Renal pelvis (tissue), 4 donors: ENCODE data around the gene MYADM. TPM values are rescaled to one million over a fixed set of nuclear protein-coding genes. Genes with fewer than 3 reads are reported as not detected.
"Not testable (repeated sequence)": the region's sequence is repeated elsewhere in the genome, so short reads cannot be mapped to it uniquely, and the experiment has no call there.

Experiments used
- DNase-seq: peaks from one replicate; pipeline ENCODE4 v3.0.0-alpha.2; 2013
- polyA plus RNA-seq, 3 donors: library from polyadenylated mRNA; unstranded; fragments of 120-200 nt; gene quantifications; one replicate each; pipeline ENCODE4 v1.2.1, GENCODE V29; 2013; ENCODE audit not compliant: insufficient read length in 3 of 3

MYADM gene
- polyA plus RNA-seq, 3 donors = 62.7 to 79.8 (median 79.1) TPM

GRCh38 chr19:53853707-53854106, 14.0 kb upstream of the MYADM start:
- DNase-seq = no peak

GRCh38 chr19:53864308-53864836, 3.3 kb upstream of the MYADM start:
- DNase-seq = no peak

- no peak for DNase-seq
Measured at GRCh38 chr19:53865523-53865917, 2.2 kb upstream of the MYADM start.

GRCh38 chr19:53865918-53866864, 1.5 kb upstream of the MYADM start:
- no peak for DNase-seq

DNA sequence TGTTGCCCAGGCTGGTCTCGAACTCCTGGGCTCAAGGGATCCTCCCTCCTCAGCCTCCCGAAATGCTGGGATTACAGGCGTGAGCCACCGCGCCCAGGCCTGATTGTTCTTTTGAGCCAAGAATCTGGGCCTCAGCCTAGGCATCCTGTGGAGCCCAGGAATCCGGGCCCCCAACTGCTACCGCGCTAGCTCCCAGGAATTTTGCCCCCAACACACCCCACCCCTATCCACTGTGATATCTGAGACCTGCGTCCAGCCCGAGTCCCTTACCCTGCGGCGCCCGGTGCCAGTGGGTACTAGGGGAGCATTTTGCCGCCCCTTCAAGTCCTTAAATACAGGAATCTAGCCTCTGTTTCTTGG, 838 bp upstream of the MYADM start:
- no peak for DNase-seq

- no peak for DNase-seq
Measured at GRCh38 chr19:53868091-53868891, 608 bp downstream of the MYADM start.

DNA sequence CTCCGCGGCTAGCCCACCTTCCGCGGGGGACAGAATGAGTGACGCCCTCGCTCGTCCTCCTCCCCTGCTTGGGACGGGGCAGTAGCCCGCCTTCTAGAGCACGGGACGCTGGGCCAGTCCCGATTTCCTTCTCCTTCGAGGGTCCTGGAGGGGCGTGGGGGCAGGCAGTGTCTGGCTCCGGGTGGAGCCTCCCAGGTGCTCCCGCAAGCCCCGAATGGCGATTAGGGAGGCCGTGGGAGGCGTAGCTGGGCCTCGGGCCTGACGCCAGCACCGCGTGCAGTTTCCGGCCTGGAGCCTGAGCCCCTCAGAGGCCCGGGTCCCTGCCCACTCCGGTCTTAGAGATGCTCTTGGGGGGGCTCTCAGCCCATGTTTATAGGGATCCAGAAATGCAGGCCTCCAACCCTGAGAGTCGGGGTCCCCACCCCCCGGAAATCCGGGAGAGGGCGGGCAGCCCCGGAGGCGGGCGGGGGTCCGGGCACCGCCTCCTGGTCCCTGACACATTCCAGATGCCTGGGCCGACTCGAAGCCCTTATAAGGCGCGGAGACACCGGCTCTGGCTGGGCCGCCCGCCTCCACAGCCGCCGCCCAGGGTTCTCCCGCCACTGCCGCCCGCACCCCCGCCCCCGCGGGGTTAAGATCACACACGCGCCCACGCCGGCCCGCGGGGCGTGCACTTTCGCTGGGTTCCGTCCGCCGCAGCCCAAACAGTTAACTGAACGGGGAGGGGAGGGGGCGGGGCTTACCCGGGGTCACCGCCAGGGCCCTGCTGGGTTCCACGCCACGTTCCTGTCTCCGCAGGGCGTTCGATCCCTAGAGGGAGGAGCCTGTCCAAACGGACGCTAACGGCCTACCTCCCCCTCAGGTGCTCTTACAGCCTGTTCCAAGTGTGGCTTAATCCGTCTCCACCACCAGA, 1.5 kb downstream of the MYADM start:
- peak; percentile 90 for DNase-seq

DNA sequence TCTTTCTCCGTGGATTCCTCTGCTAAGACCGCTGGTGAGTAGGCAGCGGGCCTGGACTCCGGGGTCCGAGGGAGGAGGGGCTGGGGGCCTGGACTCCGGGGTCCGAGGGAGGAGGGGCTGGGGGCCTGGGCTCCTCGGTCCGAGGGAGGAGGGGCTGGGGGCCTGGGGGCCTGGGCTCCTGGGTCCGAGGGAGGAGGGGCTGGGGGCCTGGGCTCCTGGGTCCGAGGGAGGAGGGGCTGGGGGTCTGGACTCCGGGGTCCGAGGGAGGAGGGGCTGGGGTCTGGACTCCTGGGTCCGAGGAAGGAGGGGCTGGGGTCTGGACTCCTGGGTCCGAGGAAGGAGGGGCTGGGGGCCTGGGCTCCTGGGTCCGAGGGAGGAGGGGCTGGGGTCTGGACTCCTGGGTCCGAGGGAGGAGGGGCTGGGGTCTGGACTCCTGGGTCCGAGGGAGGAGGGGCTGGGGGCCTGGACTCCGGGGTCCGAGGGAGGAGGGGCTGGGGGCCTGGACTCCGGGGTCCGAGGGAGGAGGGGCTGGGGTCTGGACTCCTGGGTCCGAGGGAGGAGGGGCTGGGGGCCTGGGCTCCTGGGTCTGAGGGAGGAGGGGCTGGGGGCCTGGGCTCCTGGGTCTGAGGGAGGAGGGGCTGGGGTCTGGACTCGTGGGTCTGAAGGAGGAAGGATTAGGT, 2.3 kb downstream of the MYADM start:
- not testable (repeated sequence) for DNase-seq

GRCh38 chr19:53870485-53870844, 2.8 kb downstream of the MYADM start:
- no peak for DNase-seq

DNA sequence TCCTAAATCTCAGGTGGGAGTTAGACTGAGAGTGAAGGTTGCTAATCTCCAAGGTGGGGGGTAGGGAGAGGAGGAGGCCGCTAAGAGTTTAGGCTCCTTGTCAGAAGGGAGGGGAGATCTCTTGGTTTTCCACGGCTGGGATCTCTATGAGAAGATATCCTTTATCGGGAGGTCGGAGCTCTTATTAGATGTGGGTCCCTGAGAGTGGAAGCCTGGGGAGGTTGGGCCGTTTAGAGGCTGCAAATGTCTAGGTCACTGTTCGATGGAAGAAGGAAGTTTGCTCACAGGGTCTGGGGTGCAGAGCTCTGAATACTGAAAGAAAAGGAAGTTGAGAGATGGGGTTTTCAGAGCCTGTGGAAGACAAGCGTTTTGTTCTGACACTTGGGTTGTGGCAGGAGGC, 3.8 kb downstream of the MYADM start:
- DNase-seq = no peak

DNA sequence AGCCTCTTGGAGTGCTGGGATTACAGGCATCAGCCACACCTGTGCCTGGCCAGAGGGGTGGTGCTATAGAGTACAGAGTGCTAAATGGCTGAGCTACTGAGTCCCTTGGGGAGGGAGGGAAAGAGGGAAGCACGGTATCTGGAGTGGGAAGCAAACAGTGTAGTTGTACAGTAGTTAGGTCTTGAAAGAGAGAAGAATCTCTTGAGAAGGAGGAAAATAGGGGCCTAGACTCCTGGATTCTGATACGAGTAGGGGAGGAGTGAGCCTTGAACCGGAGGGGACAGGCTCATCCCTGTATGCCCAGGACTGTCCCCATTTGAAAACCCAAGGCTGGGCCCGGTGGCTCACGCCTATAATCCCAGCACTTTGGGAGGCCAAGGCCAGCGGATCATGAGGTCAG, 5.1 kb downstream of the MYADM start:
- DNase-seq = no peak

- DNase-seq = no peak
Measured at GRCh38 chr19:53873773-53874605, 6.3 kb downstream of the MYADM start.

GRCh38 chr19:53874606-53874990, 6.9 kb downstream of the MYADM start:
- no peak for DNase-seq

DNA sequence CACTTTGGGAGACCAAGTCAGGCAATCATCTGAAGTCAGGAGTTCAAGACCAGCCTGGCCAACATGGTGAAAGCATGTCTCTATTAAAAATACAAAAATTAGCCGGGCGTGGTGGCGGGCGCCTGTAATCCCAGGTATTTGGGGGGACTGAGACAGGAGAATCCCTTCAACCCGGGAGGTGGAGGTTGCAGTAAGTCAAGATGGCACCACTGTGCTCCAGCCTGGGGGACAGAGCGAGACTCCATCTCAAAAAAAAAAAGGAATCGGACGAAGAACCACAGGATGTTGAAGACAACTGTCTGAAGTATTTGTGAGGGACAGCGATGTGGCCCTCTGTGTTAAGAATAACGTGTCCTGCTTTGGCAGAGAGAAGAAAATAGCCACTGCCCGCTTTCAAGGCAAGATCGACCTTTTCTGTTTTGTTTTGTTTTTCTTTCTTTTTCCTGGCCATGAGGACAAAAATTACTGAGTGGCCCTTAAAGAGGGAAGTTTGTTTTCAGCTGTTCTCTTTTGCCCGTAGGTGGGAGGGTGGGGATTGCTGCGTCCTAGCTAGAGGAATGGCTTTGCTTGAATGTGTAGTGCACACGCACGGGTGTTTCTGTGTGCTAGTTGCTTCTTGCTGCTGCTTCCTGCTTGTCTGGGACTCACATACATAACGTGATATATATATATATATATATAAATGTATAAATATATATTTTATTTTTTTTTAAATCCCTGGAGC, 8.1 kb downstream of the MYADM start:
- no peak for DNase-seq

DNA sequence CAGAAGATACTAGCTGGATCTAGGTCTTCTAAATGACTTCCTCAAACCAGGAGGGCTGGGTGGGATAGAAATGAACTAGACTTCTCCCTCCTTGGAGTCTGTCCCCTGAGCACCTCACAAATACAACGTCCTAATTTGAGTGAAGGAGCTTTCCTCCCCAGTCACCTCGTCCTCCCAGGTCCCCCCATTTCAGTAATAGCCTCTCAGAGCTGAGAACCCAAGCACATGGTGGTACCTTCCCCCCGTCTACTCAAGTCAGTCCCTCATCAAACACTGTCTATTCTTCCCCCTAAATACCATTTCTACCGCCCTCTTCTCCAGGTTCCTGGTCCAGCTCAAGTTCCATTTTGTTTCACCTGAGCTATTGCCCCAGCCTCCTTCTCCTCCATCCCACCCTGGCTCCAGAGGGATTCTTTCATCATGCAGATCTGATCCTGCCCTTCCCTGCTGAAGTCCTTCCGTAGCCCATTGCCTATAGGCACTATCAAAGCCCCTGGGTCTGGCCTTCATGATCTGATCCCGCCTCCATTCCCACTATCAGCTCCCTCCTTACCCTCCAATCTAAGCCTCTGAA, 9.1 kb downstream of the MYADM start:
- no peak for DNase-seq

GRCh38 chr19:53877361-53877766, 9.7 kb downstream of the MYADM start:
- no peak for DNase-seq

DNA sequence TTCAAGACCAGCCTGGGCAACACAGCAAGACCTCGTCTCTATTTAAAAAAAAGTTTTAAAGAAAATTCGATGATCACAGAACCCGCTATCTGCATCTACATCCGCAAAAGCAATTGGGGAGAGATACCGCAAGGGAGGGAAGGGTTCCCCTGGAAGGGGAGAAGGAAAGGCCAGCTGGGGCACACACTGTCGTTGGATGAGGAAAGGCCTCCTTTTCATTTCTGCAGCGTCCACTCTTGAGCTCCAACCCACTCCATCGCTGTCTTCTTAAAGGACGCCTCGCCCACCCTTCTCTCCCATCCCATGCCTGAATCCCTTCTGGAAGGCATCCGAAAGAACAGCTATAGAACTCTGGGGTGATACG, 11.1 kb downstream of the MYADM start:
- no peak for DNase-seq

GRCh38 chr19:53879140-53880081, 11.7 kb downstream of the MYADM start:
- peak; percentile 96 for DNase-seq
